Fibroblast of upper back skin (primary cell): ENCODE results near the gene NME7.
"Not testable (repeated sequence)": the region's sequence is repeated elsewhere in the genome, so short reads cannot be mapped to it uniquely, and the experiment has no call there.

Experiments
- DNase-seq: peaks from one replicate; pipeline ENCODE4 v3.0.0-alpha.2; 2013

Gene NME7

DNA sequence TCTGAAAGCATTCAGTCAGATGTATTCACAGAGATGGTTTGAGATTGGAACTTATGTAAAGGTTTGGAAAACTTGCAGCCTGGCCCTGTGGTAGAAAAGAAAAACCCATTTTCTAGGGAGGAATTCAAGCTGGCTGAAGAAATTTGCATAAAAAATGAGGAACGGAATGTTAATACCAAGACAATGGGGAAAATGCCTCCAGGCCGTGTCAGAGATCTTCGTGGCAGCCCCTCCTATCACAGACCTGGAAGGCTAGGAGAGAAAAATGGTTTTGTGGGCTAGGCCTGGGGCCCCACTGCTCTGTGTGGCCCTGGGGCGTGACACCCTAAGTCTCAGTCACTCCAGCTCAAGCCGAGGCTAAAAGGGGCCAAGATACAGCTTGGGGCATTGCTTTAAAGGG is 26.7 kb downstream of the NME7 start:
- DNase-seq = no peak

DNA sequence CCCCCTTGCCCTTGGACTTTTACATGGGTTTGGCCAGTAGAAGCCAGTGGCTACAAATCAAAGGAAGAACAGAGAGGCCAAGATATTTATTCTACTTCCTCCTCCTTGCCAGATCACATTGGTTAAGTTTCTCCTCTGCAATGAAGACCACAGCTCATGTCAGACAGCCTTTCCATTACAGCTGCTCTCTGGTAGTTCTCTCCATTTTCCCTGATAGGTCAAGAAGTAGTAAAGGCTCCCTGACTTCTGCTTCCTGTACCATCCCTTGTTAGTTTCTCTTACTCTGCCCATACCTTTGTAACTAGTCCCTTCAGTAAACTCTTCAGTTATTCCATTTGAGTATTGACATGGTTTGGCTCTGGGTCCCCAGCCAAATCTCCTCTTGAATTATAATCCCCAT is 27.8 kb downstream of the NME7 start:
- no peak for DNase-seq

DNA sequence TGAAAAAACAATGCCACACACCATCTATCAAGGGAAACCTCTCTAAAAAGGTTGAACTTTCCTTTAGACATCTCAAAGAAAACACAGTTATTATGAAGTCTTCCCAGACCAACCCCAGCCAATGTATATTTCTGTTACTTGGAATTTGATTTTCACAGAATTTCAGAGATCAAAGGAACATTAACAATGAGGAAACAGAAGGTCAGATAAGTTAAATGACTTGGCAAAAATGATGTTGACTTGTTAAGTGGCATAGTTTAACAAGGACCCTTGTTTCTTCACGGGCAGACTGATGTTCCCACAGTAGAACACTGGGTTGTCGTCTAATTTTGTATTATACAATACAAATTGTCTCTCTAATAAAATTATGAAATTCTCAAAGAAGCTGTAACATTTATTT is 29.0 kb downstream of the NME7 start:
- no peak for DNase-seq

DNA sequence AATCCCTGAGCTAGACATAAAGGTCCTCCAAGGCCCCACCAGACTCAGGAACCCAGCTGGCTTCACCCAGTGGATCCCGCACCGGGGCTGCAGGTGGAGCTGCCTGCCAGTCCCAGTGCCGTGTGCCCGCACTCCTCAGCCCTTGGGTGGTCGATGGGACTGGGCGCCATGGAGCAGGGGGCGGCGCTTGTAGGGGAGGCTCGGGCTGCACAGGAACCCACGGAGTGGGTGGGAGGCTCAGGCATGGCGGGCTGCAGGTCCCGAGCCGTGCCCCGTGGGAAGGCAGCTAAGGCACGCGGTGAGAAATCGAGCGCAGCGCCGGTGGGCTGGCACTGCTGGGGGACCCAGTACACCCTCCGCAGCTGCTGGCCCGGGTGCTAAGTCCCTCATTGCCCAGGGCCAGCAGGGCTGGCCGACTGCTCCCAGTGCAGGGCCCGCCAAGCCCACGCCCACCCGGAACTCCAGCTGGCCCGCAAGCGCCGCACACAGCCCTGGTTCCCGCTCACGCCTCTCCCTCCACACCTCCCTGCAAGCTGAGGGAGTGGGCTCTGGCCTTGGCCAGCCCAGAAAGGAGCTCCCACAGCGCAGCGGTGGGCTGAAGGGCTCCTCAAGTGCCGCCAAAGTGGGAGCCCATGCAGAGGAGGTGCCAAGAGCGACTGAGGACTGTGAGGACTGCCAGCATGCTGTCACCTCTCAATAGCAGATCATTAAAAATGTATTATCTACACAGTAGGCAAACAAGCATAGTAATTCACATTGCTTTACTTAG is 30.5 kb downstream of the NME7 start:
- DNase-seq = not testable (repeated sequence)

DNA sequence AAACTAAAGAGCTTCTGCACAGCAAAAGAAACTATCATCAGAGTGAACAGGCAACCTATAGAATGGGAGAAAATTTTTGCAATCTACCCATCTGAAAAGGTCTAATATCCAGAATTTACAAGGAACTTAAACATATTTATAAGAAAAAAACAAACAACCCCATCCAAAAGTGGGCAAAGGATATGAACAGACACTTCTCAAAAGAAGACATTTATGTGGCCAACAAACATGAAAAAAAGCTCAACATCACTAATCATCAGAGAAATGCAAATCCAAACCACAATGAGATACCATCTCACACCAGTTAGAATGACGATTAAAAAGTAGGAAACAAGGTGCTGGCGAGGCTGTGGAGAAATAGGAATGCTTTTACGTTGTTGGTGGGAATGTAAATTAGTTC is 32.9 kb downstream of the NME7 start:
- not testable (repeated sequence) for DNase-seq

DNA sequence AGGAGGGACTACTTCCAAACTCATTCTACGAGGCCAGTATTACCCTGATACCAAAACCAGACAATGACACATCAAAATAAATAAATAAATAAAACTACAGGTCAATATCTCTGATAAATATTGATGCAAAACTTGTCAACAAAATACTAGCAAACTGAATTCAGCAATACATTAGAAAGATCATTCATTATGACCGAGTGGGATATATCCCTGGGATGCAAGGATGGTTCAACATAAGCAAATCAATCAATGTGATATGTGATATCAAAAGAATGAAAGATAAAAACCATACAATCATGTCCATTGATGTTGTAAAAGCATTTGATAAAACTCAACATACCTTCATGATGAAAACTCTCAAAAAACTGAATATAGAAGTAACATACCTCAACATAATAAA is 36.7 kb downstream of the NME7 start:
- no peak for DNase-seq

DNA sequence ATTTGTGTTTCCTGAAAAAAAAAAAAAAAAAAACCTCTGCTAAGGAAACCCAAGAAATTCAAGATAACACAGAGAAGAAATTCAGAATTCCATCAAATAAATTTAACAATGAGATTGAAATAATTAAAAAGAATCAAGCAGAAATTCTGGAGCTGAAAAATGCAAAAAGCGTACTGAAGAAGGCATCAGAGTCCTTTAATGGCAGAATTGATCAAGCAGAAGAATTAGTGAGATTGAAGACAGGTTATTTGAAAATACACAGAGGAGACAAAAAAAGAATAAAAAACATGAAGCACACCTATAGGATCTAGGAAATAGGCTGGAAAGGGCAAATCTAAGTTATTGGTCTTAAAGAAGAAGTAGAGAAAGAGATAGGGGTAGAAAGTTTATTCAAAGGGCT is 38.2 kb downstream of the NME7 start:
- no peak for DNase-seq

DNA sequence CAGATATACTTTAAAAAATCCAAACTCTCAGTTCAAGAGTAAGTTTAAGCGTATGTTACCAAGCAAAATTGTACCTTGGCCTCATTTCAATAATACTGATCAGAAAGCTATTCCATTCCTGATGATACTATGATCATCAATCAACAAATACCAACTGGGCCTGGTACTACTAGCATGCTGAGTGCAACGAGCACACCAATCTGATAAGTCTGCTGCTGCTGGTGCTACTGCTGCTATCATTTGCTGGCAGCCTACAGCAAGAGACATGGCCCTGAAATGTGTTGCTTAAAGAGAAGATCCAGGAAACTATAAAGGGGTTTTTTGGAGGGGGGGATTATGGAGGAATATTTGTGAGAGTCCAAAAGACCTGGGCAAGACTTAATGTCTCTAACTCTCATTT is 39.7 kb downstream of the NME7 start:
- no peak for DNase-seq

DNA sequence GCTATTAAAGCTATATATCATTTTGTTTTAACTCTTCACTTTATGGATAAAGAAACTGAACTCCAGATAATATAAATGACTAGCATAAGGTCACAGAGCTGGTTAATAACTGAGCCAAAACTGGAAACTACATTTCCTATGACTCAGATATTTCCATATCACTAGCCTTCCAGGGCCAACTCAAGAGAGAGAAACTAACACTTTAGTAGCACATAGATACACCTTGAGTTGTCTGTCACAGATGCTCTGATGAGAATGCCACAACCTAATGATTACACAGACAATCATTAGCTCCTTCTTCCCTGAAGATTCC is 40.7 kb downstream of the NME7 start:
- DNase-seq = peak; percentile 27

DNA sequence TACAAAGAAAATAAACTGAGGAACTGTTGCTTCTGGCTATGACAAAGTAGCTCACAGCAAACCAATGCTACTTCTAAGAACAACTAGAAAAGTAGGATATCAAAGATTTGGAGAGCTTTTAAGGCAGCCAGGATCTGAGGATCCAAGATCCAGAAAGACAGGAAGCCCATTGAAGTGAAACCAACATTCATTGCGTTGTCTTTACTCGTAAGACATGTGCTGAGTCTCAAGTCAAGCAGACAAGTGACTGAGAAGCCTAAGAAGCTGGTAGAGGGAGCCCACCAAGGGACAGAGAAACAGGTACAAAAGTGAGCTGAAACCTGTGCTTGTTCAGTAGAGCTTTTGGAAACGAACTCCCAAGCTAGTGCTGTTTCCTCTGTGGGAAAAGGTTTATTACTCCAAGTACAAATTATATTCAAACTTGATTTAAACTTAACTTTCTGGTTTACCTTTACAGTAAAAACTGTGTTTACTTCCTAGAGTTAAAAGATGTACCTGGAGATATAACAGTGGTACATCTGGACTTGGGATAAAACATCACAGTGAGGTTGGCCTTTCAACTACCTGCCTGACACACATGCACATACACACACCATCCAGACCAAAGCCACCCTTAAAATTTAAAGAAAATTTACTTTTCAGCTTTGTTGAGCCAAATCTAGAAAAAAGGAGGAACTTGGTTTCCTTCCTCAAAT is 41.2 kb downstream of the NME7 start:
- no peak for DNase-seq

DNA sequence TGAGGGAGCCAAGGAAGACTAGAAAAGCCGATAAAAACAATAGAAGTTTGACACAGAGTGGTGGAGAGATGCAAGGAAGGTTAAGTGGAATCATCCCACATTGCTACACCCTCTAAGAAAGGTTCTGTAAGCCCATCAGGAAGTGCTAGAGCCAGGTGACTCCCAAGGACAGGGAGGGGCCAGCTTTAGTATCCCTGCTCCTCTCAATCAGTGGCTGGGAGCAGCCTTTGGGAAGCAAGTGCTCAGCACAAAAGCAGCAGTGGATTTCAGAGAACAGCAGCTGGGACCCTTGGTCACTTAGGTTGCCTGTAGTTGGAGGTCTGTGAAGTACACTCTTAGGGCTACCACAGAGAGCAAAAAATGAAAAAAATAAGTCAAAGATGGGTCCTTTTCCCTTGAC is 42.5 kb downstream of the NME7 start:
- DNase-seq = no peak

DNA sequence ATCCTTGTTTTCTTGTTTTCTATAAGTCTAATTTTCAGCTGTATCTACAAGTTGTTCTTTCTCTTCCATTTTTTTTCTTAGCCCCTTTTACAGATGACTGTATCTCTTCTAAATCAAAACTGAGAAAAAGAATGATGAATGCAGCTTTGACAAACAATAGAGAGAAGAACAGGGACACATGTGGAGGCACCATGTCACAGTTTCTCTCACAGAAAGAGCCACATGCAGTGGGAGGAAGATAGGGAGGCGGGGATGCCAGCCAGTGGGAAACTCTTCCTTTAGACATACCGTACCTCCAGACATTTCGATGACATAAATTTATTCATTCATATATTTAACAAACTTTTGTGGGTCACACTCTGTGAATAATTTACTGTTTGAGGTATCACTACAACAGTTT is 45.5 kb downstream of the NME7 start:
- DNase-seq = no peak

DNA sequence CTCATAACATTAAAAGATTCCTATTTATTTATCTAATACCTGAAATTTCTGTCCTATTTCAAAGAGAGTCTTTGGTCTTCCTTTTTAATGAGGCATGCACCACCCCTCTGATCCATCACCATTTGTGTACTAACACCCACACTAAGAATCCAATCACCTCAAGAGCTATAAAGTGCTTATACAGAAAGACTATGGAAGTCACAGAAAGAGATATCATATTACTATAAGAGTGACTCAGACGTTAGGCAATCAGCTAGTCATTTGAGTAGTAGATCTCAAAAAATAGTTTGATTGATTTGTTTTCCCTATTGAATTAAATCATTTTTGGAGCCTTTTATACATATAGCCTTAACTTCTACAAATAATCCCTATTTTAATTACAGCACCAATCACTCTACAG is 46.1 kb downstream of the NME7 start:
- peak; percentile 52 for DNase-seq

DNA sequence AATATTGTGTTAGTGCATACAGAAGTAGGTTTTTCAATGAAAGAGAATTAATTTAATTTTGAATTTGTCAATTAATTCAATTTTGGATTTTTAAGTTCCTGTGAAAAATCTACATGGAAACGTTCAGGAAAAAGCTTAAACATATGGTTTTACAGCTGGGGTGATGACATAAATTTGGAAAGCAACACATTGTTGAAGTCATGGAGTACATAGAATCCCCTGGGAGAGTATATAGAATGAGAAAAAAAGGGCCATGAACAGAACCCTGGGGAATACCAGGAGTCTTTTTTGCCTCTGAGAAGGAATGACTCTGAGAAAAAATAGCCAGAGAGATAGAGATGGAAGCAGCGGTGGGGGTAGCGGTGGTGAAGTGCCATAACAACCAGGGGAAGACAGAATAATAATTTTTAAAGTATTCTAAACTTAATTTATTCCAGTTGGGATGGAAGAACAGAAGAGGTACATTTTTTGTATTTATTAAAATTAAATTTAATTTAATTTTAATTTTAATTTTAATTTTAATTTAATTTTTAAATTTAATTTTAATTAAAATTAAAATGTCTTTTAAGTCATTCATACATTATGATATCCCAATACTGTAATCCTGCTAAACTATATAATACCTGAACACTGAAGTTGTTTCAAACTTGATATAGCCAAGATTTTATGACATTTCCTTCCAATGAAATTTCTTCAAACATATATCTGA is 48.9 kb downstream of the NME7 start:
- DNase-seq = peak; percentile 31

DNA sequence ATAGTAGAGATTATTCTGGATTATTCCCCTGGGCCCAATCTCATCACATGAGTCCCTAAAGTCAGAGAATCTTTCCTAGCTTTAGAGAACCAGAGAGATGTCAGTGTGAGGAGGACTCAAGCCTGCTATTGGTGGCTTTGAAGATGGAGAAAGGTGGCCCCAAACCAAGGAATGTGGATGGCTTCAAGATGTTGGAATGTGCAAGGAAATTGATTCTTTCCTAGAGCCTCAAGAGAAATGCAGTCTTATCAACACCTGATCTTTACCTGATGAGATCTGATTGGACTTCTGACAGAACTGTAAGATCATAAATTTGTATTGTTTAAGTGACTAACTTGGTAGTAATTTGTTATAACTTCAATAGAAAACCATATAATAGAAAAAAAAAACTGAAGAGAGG is 51.0 kb downstream of the NME7 start:
- no peak for DNase-seq

DNA sequence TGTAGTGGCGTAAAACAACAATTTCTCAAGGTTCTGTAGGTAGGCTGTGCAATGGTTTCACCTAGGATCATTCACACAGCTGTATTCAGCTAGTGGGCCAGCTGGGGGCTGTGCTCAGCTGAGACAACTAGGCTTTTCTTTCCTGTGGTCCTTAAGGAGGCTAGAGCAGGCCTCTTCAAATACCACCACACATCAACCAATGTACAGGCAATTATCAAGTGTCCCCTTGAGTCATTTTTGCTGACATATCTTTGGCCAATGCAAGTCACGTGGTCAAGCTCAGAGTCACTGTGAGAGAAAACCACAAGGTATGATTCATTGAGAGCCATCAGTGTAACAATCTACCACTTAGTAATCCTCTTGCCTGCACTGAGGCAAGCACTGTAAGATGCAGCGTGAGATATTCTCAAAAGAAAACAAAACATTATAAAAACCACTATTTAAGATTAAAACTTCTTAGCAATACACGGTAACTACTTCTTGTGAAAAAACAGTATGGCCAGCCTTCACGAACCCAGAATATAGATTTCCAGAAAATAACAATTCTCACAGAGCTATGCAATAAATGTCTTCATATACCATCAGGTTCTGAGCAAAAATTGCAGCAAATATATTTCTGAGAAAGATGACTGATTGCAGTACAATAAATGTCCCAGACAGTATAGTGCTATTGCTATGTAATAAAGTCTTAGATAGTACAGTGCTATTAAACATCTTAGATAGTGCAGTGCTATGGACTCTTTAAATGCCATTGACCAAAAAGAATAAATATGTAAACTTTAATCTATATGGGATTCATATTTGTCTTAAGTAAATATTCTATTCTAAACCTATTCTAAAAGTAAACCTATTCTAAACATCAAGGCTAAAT is 55.3 kb downstream of the NME7 start:
- DNase-seq = peak; percentile 96

DNA sequence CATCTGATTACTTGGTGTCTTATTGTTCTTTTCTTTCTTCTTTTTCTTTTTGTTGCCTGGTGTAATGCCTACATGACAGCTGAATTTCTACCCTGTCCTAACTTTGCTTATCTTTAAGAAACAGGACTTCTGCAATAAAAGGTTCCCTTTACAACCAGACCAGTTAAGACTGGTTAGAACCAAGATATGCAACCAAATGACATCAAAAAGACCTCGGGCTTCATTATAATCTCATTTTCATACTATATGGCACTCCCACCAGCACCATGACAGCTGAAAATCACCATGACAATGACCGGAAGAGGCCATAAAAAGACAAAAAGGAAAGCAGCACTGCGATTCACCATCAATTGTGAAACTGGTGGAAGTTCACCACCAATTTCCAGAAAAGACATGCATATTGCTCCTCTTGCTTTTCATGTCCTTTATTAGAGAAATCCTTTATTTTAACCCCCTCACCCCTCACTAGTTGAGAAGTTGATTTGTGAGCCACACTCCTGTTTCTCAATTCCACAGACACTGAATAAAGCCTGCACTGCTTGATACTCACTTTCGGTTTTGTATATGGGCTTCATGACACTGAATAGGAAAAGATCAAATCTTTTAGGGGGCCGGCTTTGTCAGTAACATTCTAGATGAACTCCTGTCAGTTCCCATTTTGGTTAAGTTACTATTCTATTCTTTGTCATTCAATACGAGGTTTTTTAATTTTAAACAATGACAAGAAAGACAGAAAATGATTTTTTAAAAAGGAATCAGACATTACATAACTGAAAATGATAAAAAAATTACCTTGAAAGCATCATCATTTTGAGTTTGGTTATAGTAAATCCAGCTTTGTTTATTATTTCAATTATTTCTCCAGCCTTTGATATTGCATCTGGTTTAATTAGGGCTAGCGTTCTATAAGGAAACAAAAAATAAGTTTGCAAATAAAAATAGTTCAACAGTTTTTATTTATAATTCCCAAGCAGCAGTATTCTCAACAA is 58.1 kb downstream of the NME7 start:
- DNase-seq = no peak

DNA sequence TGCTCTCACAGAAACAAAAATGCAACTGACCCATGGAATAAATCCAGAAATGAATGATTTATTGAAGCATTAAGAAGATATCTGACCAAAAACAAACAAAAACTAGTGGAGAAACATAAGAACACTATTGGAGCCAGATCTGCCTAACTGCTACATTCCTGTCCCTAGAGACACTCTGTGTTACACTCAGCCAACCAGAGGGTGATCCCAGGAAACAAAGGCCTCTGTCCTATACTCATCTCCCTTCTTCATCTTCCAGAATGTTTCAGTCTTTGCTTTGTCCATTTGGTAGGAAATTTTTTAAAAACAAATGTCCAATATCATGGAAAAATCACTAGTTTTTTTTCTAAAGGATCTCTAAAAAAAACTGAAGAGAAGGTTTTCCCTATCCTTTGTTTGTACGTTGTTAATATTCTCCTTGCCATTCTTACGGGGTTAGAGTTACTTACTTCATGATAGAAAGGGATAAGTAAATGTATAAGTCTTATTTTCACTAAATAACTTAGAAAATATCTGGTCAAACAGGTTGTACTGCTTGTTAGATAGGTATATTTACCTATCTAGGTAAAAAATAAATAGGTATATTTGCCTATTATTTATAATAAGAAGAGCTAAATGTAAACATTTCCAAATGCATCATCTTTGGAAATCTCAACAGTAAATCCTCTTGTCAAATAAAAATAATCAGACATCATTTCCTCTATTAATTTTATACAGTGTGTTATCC is 59.1 kb downstream of the NME7 start:
- DNase-seq = no peak

DNA sequence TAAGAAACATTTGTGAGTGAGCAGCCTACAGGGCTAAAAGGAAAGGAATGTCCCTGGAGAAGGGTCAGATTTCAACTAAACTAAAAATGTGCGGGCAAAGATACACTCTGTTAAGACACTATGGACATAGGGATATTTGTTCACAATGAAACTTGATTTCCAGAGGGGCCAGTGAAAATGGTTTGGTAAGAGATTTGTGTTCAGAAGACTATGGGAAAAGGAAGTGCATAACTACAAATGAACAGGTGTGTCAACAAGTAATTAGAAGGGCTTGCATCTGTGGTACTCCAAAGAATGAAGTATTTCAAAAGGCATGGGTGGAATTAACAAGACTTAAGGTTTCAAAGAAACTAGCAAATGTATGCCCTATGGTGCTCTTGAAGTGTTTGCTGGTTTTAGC is 60.4 kb downstream of the NME7 start:
- no peak for DNase-seq

DNA sequence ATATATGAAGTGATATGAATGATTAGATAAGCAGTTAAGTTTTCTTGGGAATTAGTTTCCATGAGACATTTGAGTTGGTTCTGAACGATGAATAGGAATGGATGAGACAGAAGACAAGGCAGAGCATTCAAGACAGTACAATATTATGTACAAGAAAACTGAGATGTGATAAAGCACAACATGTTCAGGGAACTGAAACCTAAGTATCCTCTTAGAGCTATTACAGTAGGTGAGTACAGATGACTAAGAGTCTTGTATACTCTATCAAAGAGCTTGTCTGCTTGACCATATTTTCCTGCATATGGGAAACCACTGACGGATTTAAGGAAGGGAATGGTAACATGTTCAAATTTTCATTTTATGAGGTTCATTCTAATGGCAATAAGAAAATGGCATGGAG is 61.6 kb downstream of the NME7 start:
- DNase-seq = no peak

DNA sequence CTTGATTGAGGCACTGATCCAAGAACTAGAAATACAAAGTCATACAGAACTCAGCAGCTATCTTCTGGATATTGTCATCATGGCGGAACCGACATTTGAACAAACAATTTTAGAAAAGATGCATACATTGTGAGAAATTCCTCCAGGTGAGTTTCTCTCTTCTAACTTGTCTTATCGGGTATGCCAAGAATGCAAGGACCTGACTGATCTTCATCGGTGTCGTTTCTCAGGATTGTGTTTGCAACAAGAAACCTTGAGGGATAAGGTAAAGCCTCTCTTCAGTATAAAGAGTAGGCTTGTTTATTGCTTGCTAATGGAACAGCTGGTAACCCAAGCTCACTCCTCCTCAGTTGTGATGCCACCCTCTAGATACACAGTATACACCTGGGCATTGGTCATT is 62.2 kb downstream of the NME7 start:
- no peak for DNase-seq
